GM12873 (cell line): ENCODE results near the gene MAP3K15.

ENCODE experiments used
- TF ChIP-seq, protein P1 (sequence below): IDR thresholded peaks from 2 replicates; pipeline ENCODE4 v1.5.1; 2012; ENCODE audit warnings: low read depth, mild to moderate bottlenecking, moderate library complexity, low read length, control low read depth; ENCODE audit not compliant: insufficient read depth; ENCODE audit errors: missing control alignments

MAP3K15 gene

DNA sequence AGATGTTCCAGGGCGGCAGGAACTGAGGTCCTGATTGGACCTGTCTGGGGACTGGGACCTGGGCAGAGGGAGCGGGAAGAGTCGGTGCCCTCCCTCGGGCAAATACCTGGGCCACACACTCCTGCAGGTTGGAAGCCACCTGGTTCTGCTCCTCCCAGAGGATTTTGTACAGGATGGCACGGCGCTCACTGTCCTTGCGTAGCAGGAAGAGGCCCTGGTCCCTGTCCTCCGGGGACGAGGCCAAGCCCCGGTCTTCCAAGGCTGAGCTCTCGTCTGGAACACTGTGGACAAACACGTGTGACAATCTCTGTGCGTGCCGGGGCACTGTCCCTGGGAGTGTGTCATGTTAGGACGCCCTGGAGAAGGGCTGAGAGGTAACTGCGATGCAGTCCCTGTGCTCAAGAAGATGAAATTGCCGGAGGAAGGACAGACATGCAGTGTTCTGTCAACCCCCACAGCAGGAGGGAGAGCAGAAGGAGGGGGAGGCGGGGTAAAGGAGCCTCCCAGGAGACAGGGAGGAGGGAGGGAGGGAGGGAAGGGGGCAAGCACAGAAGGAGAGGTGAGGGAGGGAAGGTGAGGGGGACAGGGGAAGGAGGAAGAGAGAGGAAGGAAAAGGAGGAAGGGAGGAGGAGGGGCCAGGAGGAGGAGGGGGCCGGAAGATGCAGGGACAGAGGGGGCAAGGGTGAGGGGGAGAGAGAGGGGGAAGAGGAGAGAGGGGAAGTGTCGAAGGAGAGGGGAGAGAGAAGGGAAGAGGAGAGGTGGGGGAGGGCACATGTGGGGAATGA lies 142.6 kb downstream of the MAP3K15 start:
- TF ChIP-seq, protein P1, sequence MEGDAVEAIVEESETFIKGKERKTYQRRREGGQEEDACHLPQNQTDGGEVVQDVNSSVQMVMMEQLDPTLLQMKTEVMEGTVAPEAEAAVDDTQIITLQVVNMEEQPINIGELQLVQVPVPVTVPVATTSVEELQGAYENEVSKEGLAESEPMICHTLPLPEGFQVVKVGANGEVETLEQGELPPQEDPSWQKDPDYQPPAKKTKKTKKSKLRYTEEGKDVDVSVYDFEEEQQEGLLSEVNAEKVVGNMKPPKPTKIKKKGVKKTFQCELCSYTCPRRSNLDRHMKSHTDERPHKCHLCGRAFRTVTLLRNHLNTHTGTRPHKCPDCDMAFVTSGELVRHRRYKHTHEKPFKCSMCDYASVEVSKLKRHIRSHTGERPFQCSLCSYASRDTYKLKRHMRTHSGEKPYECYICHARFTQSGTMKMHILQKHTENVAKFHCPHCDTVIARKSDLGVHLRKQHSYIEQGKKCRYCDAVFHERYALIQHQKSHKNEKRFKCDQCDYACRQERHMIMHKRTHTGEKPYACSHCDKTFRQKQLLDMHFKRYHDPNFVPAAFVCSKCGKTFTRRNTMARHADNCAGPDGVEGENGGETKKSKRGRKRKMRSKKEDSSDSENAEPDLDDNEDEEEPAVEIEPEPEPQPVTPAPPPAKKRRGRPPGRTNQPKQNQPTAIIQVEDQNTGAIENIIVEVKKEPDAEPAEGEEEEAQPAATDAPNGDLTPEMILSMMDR, result no peak

DNA sequence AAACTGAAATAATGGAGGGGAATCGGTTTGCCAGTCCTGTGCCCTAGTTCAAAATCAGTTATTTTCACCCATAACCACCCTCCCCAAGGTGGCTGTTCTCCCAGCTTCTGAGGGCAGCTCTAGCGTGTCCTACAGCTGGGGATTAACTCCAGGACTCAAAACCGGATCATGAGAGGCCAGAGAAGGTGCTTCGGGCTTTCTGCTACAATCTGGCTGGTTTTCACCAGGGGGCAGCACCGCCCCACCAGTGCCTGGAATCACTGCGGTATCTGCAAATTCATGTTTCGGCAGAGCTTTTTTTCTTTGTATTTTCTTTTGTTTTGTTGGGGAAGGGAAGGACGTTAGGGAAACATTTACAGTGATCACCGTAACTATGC lies 143.2 kb downstream of the MAP3K15 start:
- TF ChIP-seq, protein P1, result peak; percentile 77

DNA sequence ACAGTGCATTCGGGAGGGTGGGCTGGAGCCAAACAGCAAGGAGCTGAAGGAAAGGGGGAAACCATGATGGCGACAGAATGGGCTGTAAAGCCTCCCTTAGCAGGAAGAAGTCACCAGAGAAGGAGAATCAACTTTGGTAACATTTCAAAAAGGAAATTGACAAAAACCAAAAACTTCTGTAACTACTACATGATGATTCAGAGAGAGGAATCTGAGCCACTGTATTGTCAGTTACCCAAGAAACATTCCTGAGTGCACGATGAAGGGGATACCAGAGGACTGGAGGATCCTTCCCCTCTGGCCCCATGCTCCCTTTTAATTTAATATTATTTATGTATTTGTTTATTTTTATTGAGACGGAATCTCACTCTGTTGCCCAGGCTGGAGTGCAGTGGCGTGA lies 145.2 kb downstream of the MAP3K15 start:
- TF ChIP-seq, protein P1, result no peak

DNA sequence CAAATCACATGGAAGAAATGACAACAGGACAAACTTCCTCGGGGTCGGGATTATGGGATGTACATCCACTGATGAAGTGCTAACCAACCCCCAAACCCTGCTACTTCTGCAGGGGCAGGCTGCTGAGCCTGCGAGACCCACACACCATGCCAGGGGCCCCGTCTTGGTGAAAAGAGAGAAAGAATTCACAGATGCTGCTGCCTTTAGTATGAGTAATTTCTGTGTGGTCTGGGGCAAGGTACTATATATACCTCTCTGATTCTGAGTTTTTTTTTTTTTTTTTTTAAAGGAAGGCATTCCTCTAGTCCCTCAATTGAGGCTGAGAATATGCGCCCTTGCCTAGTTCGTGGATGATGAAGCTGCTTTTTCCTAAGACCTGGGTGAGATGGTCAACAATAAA lies 146.7 kb downstream of the MAP3K15 start:
- TF ChIP-seq, protein P1, result no peak

DNA sequence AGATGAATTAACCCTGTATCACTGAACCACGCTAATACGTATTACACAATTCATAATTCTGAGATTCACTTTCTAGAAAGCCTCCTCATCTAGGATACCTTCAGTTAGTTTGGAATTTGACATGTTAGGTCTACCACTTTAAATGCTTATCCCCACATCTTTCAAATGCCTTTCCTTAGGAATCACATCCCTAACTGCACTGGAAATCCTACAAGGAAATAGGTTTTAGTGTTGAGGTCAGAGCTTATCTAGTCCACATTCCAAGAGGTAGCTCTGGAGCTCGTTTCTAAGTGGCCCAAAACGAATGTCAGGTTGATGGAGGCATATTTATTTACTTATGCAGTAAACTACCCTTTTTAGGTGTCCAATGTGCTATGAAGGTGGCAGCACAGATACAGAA lies 153.6 kb downstream of the MAP3K15 start:
- TF ChIP-seq, protein P1, result no peak

DNA sequence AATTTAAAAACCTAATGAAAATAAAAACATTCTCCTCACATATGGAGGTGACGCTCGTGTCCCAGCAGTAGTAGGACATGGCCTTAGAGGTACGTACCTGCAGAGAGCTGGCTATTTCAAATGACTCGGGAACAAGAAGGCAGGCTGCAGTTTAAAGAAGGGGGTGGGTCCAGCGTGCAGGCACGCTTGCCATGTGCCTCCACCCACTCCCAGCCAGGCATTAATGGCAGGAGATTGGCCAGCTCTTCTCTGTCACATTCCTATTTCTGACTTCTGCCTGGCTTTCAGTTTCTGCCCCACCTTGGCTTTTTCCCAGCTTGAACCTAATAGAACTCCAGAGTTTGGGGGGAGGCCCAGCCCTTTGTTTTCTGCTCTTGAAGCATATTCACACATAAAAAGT lies 154.4 kb downstream of the MAP3K15 start:
- TF ChIP-seq, protein P1, result no peak

DNA sequence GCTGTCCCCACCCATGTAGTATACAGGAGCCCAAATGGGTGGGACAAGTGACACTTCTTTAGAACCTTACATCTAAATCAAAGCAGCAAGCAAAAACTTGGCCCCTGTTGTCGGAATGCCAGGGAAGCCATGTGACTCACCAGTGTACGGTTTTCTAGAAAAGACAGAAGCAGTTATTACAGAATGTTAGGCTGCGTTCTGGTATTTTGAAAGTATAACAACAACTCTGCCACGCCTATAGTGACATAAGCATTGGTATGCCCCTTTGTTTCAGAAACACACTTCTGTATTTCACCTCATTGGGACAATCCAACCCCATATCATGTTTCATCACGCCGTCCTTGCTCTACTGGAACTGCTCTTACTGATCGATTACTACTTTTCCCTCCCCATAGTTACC lies 156.8 kb downstream of the MAP3K15 start:
- TF ChIP-seq, protein P1, result no peak

DNA sequence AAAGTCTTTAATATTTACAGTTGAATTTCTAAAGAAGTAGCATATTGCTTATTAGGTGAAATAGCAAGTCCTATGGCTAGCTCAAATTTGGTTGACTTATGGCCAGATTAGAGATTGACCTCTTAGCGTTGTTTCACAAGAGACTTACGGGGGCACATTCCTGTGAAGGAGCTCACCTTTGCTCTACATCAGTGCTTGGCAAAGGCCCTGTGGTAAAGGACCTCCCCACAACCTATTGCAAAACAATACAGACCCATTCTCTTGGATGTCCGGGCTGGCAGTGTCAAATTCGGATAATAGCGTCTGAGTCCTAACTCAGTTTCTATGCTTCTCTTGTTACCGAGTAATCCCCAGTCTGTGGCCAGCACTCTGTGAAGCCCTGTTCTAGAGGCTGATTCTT lies 160.7 kb downstream of the MAP3K15 start:
- TF ChIP-seq, protein P1, result no peak
